K562 (cell line): Measurements from ENCODE around the gene TANK. TPM values are rescaled to one million over a fixed set of nuclear protein-coding genes. Genes with fewer than 3 reads are reported as not detected.

Experiments
- ATAC-seq: fragments of 200-7000 bp; cut with Tn5 transposase; 3 replicates; pipeline ENCODE4 v1.9.1; 2020; ENCODE audit warnings: moderate library complexity
- BruUV-seq: library from RNA; stranded (reverse); fragments of 400-500 nt; replicated peaks from 2 replicates; lab custom pipeline; 2021; lab: Mats Ljungman, UMichigan
- CTCF ChIA-PET: fragments of 300-600 bp; formaldehyde crosslinking; extraction: SDS; loops from one replicate; lab custom pipeline; 2021; ENCODE audit warnings: low intra/inter-chr PET ratio; lab: Yijun Ruan, JAX
- POLR2A ChIA-PET: fragments of 300-600, 350-650 bp; sonication (Branson Sonifier 250); formaldehyde crosslinking; extraction: SDS; loops from one replicate; lab custom pipeline; 2021; ENCODE audit warnings: antibody characterized with exemption, inconsistent platforms; lab: Yijun Ruan, JAX
- DNase-seq, 4 experiments: peaks; one replicate each; pipeline versions ENCODE4 v3.0.0 to v3.0.0-alpha.2; 2011 to 2018; ENCODE audit warnings: low spot score in 3 of 4, mixed read lengths in 3 of 4; ENCODE audit errors: extremely low read depth in 1 of 4
- FAIRE-seq: peaks from 2 replicates; lab custom pipeline; 2011; peaks lifted over from hg19 to GRCh38; lab: Jason Lieb, UNC
- H2AFZ ChIP-seq: 2 replicates; pipeline ENCODE4 v1.6.0; 2011; ENCODE audit warnings: low read depth, low read length, control low read depth, inconsistent platforms
- H3K27ac ChIP-seq: fragments of 200-600 bp; 3 replicates; pipeline ENCODE4 v1.8.0; 2011; ENCODE audit warnings: low read depth, mild to moderate bottlenecking, control low read depth, inconsistent platforms, low read length, moderate library complexity, mixed read lengths; ENCODE audit errors: extremely low read depth
- H3K27me3 ChIP-seq, 2 experiments: fragments of 300-600 bp in 1 of 2; 2 replicates in 1 of 2; 3 replicates in 1 of 2; pipeline versions ENCODE4 v1.6.0 to v1.8.0; 2011; ENCODE audit warnings: inconsistent platforms in 2 of 2, low read length in 2 of 2, mild to moderate bottlenecking in 1 of 2, mixed read lengths in 1 of 2, moderate library complexity in 1 of 2; ENCODE audit not compliant: control insufficient read depth in 2 of 2, insufficient read depth in 2 of 2
- H3K36me3 ChIP-seq: fragments of 300-600 bp; 3 replicates; pipeline ENCODE4 v1.8.0; 2011; ENCODE audit warnings: mild to moderate bottlenecking, low read length, inconsistent platforms; ENCODE audit not compliant: control insufficient read depth, insufficient read depth
- H3K4me1 ChIP-seq, 2 experiments: fragments of 200-600 bp in 1 of 2; replicated peaks in 1 of 2; 2 replicates in 1 of 2; 3 replicates in 1 of 2; pipeline versions ENCODE4 v1.5.1 to v1.8.0; 2011; ENCODE audit warnings: inconsistent platforms in 2 of 2, low read length in 2 of 2, mild to moderate bottlenecking in 1 of 2, mixed read lengths in 1 of 2, moderate library complexity in 1 of 2; ENCODE audit not compliant: control insufficient read depth in 2 of 2, insufficient read depth in 2 of 2
- H3K4me2 ChIP-seq: 2 replicates; pipeline ENCODE4 v1.6.1; 2011; ENCODE audit warnings: low read length, control low read depth, inconsistent platforms, mixed read lengths; ENCODE audit not compliant: insufficient read depth
- H3K4me3 ChIP-seq: fragments of 200-600 bp; sonication (generic), shearing (Covaris generic); 2 replicates; pipeline ENCODE4 v1.5.1; 2016; ENCODE audit warnings: control low read depth, inconsistent platforms
- H3K79me2 ChIP-seq: fragments of 200-600 bp; 3 replicates; pipeline ENCODE4 v1.8.0; 2011; ENCODE audit warnings: low read length, inconsistent platforms; ENCODE audit not compliant: control insufficient read depth, insufficient read depth
- H3K9ac ChIP-seq, 2 experiments: 2 replicates each; pipeline versions ENCODE4 v1.6.0 to v1.6.1; 2011; ENCODE audit warnings: low read depth in 2 of 2, low read length in 2 of 2, control low read depth in 1 of 2, inconsistent platforms in 1 of 2, mild to moderate bottlenecking in 1 of 2, mixed read lengths in 1 of 2; ENCODE audit not compliant: insufficient read depth in 1 of 2
- H3K9me1 ChIP-seq: one replicate; pipeline ENCODE4 v1.6.0; 2011; ENCODE audit warnings: inconsistent platforms, mild to moderate bottlenecking, low read length, moderate library complexity; ENCODE audit not compliant: control insufficient read depth, insufficient read depth
- H3K9me3 ChIP-seq: replicated peaks from 2 replicates; pipeline ENCODE4 v1.5.1; 2011; ENCODE audit warnings: low read depth, low read length, inconsistent platforms; ENCODE audit not compliant: control insufficient read depth, insufficient read depth
- H4K20me1 ChIP-seq: replicated peaks from 2 replicates; pipeline ENCODE4 v1.6.1; 2011; ENCODE audit warnings: low read length, inconsistent platforms, mixed read lengths; ENCODE audit not compliant: control insufficient read depth, insufficient read depth
- CBFB ChIP-seq: sonication (generic); formaldehyde crosslinking; IDR thresholded peaks from 2 replicates; pipeline ENCODE4 v1.4.0; 2020; ENCODE audit warnings: mild to moderate bottlenecking, missing genetic modification reagents
- CBX2 ChIP-seq: fragments of 200-600 bp; sonication (generic); IDR thresholded peaks from one replicate; pipeline ENCODE4 v1.6.1; 2012; ENCODE audit warnings: mild to moderate bottlenecking, low read length, inconsistent platforms; ENCODE audit not compliant: insufficient read depth, poor library complexity, severe bottlenecking
- GTF2E2 ChIP-seq: fragments of 200-800 bp; sonication (Bioruptor generic); IDR thresholded peaks from 2 replicates; pipeline ENCODE4 v1.6.1; 2016; ENCODE audit warnings: missing genetic modification characterization, missing compliant biosample characterization
- HES1 ChIP-seq: fragments of 450-650 bp; IDR thresholded peaks from 2 replicates; pipeline ENCODE4 v1.6.1; 2016; ENCODE audit warnings: low read depth, mild to moderate bottlenecking, moderate library complexity
- HMG20A ChIP-seq: fragments of 450-650 bp; formaldehyde crosslinking; conservative IDR thresholded peaks from 2 replicates; pipeline ENCODE4 v1.4.0; 2020; ENCODE audit warnings: mild to moderate bottlenecking, mixed read lengths
- MCM3 ChIP-seq: fragments of 450-650 bp; IDR thresholded peaks from 2 replicates; pipeline ENCODE4 v1.6.1; 2016
- PATZ1 ChIP-seq: fragments of 250-450 bp; sonication (Bioruptor Pico); IDR thresholded peaks from 2 replicates; pipeline ENCODE4 v1.5.0; 2020; ENCODE audit warnings: mild to moderate bottlenecking, borderline replicate concordance
- TCF7 ChIP-seq: sonication (generic); IDR thresholded peaks from 2 replicates; pipeline ENCODE4 v1.6.1; 2016; ENCODE audit warnings: antibody characterized with exemption, borderline replicate concordance
- ZNF175 ChIP-seq: fragments of 200-800 bp; sonication (Bioruptor generic); IDR thresholded peaks from 2 replicates; pipeline ENCODE4 v1.6.1; 2016; ENCODE audit warnings: low read depth, mild to moderate bottlenecking, missing genetic modification characterization, missing compliant biosample characterization
- ZNF232 ChIP-seq: sonication (generic); formaldehyde crosslinking; IDR thresholded peaks from 2 replicates; pipeline ENCODE4 v1.8.0; 2022; ENCODE audit warnings: mild to moderate bottlenecking, missing genetic modification reagents
- ZNF280B ChIP-seq: fragments of 250-450 bp; sonication (Bioruptor Pico); IDR thresholded peaks from 2 replicates; pipeline ENCODE4 v1.5.1; 2021; ENCODE audit warnings: mild to moderate bottlenecking
- ZNF398 ChIP-seq: fragments of 250-450 bp; sonication (Bioruptor Pico); IDR thresholded peaks from 2 replicates; pipeline ENCODE4 v1.8.0; 2021; ENCODE audit warnings: moderate library complexity, mild to moderate bottlenecking, inconsistent platforms
- WGBS: fragments of 100-300 bp; shearing (Covaris generic); methylation state at CpG from one replicate; pipeline ENCODE4 v1.1.6; 2016; ENCODE audit warnings: low coverage, mixed read lengths; ENCODE audit not compliant: insufficient coverage; ENCODE audit errors: missing lambda C conversion rate; 5-methylcytosine and 5-hydroxymethylcytosine counted together
- in situ Hi-C: fragments of 300-500 bp; cut with MboI; formaldehyde crosslinking; loops from 4 replicates; pipeline ENCODE4 v1.15.0; 2018; ENCODE audit warnings: inconsistent platforms, mixed read lengths
- intact Hi-C: fragments of 100-400 bp; cut with micrococcal nuclease; formaldehyde crosslinking; loops from 2 replicates; pipeline ENCODE4 v1.14.2; 2022
- polyA plus RNA-seq, 8 experiments: library from polyadenylated mRNA; depleted of rRNA in 4 of 8; stranded (reverse) in 5 of 8; unstranded in 3 of 8; fragments of >200 nt; fragmentation: Nextera tagmentation in 2 of 8; fragmentation: Illumina TruSeq in 1 of 8; extraction: Ambion mirVana in 2 of 8; extraction: Trizol in 1 of 8; gene quantifications; 2 replicates each; pipeline versions ENCODE4 v1.2.1 to v1.2.3, GENCODE V29; 2011 to 2014; ENCODE audit warnings: inconsistent platforms in 1 of 8, missing spikeins in 1 of 8
- total RNA-seq, 7 experiments: library from RNA; depleted of rRNA in 6 of 7; stranded (reverse); fragments of >200 nt in 6 of 7; fragmentation: Illumina TruSeq in 2 of 7; extraction: Trizol in 2 of 7; gene quantifications; 2 replicates each; pipeline versions ENCODE4 v1.2.1 to v1.2.3, GENCODE V29; 2011 to 2021; ENCODE audit warnings: low replicate concordance in 1 of 7

Gene TANK
- total and polyA plus RNA-seq, 9 of the 15 experiments (the other 6 are each of a cell fraction or from before 2014, with no cell fraction given): 43.0 to 91.5 (median 54.4) TPM

DNA sequence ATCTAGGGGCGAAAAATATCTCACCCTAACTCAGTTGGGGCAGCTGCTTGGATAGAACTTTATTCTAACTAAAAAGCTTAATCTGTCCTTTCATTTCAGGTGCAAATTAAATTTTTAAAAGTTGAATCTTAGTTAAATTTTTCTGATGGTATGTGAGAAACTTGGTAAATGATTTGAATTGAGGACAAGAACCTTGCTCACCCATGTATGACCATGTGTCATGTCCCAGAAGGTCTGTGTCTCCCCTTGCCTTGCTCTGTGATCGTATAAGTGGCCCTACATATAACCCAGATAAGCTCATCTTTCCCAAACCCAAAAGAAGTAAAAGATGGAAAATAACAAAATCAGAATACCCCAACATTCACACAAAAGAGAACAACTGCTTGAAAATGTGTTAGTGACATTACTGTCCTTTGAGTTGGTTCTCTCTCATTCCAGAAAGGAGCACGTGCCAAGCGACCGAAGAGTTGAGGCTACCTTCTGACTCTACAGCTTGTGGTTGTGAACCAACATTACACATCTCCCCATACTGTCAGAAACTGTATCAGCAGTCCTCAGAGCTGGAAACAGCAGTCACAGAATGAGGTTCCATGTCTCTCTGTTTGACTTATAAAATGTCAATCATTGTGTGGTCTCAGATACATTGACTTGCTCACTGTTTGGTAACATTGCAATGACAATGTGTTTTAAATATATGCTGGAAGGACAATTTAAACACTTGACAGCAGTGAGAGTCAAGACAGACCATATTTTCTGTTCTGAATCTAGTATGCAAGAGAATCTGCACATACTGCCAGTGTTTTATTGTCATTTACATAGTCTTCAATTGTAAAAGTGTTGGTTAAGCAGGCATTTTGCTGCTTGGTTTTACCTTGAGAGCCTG lies 46.3 kb upstream of the TANK start:
- Histone ChIP-seq H3K4me3 (no peak overlapping the region), H3K9me1 (no peaks in the 10 kb centered on the region), H3K36me3 (no peaks in the 10 kb centered on the region), H3K9ac (no peak overlapping the region), H3K4me1 (no peaks in the 10 kb centered on the region), H4K20me1 (no peaks in the 10 kb centered on the region), H3K4me2 (no peak overlapping the region), H3K9me3 (no peaks in the 10 kb centered on the region), H2AFZ (no peak overlapping the region), H3K27ac (no peak overlapping the region), H3K27me3 (peaks cover 0 to 2% of the 10 kb centered on the region in 2 experiments; a peak in 3 of 5 replicates), H3K79me2 (no peaks in the 10 kb centered on the region)
- in situ Hi-C loops: no loop called here
- 0% methylated on average over 5 of the region's 5 CpGs for WGBS
- no peak for TF ChIP-seq ZNF175 (CRISPR knock-in tag)
- TF ChIP-seq PATZ1 (CRISPR knock-in tag): no peak
- TF ChIP-seq CBFB (CRISPR knock-in tag): no peak
- TF ChIP-seq ZNF232 (CRISPR knock-in tag): no peak
- TF ChIP-seq GTF2E2 (tag): no peak
- TF ChIP-seq ZNF398 (CRISPR knock-in tag): no peak
- no peak for TF ChIP-seq HMG20A (CRISPR knock-in tag)
- TF ChIP-seq HES1: no peak
- no peak for TF ChIP-seq TCF7
- no peak for TF ChIP-seq ZNF280B (CRISPR knock-in tag)
- TF ChIP-seq MCM3: no peak
- TF ChIP-seq CBX2: no peak
- ATAC-seq (peak; percentile 50; the same call in 2 of the 3 replicates), DNase-seq (no peak), FAIRE-seq (peak; percentile 44)
- POLR2A ChIA-PET: interaction anchor here (0.7 to 1.3 kb wide), 3 partner anchors 11 to 24 kb away, joined by 3 to 5 read pairs (median 3); no protein-coding TSS in a partner anchor
- no TSS peak for BruUV-seq
- CTCF ChIA-PET: no interaction called here
- intact Hi-C loops: no loop called here
